Prostate gland (tissue), 2 donors: Measurements from ENCODE around the gene TM9SF1.

Experiments used
- CTCF ChIP-seq, 4 experiments: fragments of 200-600 bp in 2 of 4; fragments of 450-650 bp in 2 of 4; sonication (generic) in 2 of 4; IDR thresholded peaks; 1 replicate in 3 of 4; 2 replicates in 1 of 4; pipeline ENCODE4 v1.5.1; 2016 to 2019; ENCODE audit warnings: antibody characterized with exemption in 4 of 4, mild to moderate bottlenecking in 2 of 4, moderate library complexity in 2 of 4
- POLR2A ChIP-seq: fragments of 450-650 bp; IDR thresholded peaks from one replicate; pipeline ENCODE4 v1.6.1; 2016; ENCODE audit warnings: antibody characterized with exemption, mild to moderate bottlenecking
- POLR2AphosphoS5 ChIP-seq: sonication (generic); formaldehyde crosslinking; IDR thresholded peaks from one replicate; pipeline ENCODE4 v1.6.1; 2017; ENCODE audit warnings: antibody characterized with exemption

- TF ChIP-seq POLR2A, result no peak
- no peak for TF ChIP-seq POLR2AphosphoS5
- no peak for TF ChIP-seq CTCF (IDR thresholded peaks at IDR 0.05)
These were observed 50.0 kb downstream of the TM9SF1 start for GRCh38 chr14:24145219-24145618.
